Fibroblast of pulmonary artery (primary cell): ENCODE measurements around the gene ADRB2.
A peak's percentile ranks its signal among the peaks of the same experiment; 100 is the strongest.
"Not testable (repeated sequence)": the region's sequence is repeated elsewhere in the genome, so short reads cannot be mapped to it uniquely, and the experiment has no call there.

Experiments used
- DNase-seq: peaks from one replicate; pipeline ENCODE4 v3.0.0-alpha.2; 2010; ENCODE audit warnings: low read depth
- H3K4me3 ChIP-seq: replicated peaks from 2 replicates; pipeline ENCODE4 v1.5.1; 2011; ENCODE audit warnings: low read depth, mild to moderate bottlenecking, control low read depth, low read length, moderate library complexity
- TF ChIP-seq, protein P1 (sequence below): IDR thresholded peaks from 2 replicates; pipeline ENCODE4 v1.5.1; 2011; ENCODE audit warnings: mild to moderate bottlenecking, control low read depth, low read length, inconsistent platforms; ENCODE audit errors: missing control alignments

Gene ADRB2

DNA sequence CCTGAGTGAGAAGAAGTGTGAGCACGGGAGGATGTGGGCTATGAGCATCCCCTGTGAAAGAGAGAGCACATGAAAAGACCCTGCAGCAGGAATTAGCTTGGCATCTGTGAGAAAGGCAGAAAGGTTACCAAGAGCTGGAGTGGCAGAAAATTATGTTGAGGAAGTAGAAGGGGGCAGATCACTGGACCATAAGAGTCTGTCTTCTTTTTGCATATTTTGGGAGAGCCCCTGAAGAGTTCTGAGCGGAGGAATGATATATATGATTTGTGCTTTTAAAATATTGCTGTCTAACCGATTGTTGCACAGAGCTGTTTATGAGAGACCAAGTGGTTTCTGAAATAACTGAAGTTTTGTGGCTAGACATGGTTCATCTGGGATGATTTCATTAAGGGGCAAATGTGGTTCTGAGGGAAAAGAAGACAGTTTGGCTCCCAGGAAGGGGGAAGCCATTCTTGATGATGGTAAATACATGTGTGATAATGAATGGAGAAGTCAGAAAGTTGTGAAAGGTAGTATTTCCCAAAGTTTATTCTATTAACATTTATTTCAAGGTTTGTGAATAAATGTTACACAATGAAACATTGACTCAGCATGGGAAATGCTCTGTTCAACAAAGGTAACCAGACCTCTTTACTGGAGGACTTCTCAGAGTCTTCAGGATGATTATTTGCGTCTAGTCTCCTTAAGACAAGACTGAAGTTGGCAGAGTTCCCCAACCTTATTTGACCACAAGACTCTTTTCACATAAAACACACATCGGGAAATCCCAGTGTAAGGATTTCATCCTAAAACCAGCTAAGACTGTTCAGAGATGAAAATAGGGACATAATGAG, 31.5 kb upstream of the ADRB2 start:
- TF ChIP-seq, protein P1, sequence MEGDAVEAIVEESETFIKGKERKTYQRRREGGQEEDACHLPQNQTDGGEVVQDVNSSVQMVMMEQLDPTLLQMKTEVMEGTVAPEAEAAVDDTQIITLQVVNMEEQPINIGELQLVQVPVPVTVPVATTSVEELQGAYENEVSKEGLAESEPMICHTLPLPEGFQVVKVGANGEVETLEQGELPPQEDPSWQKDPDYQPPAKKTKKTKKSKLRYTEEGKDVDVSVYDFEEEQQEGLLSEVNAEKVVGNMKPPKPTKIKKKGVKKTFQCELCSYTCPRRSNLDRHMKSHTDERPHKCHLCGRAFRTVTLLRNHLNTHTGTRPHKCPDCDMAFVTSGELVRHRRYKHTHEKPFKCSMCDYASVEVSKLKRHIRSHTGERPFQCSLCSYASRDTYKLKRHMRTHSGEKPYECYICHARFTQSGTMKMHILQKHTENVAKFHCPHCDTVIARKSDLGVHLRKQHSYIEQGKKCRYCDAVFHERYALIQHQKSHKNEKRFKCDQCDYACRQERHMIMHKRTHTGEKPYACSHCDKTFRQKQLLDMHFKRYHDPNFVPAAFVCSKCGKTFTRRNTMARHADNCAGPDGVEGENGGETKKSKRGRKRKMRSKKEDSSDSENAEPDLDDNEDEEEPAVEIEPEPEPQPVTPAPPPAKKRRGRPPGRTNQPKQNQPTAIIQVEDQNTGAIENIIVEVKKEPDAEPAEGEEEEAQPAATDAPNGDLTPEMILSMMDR = no peak
- H3K4me3 ChIP-seq = no peak overlapping the region
- DNase-seq = peak; percentile 62

DNA sequence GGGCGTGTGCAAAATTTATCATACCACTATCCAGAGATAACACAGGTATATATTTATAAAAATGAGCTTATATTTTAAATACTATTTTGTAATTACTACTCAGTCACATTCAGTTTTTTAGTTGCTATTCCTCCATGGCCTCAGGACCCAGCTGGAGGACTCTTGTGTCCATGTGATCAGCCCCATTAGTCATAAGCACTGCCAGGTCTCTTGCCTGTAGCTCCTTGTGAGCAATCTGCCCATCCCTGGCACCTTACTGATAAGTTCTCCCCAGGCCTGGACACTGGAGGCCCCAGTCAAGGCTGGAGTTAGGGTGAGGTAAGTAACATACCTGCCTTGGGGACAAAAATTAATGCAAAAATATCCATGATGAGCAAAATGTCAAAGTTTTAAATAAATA, 29.5 kb upstream of the ADRB2 start:
- no peak for DNase-seq
- TF ChIP-seq, protein P1 = no peak
- no peak overlapping the region for H3K4me3 ChIP-seq

DNA sequence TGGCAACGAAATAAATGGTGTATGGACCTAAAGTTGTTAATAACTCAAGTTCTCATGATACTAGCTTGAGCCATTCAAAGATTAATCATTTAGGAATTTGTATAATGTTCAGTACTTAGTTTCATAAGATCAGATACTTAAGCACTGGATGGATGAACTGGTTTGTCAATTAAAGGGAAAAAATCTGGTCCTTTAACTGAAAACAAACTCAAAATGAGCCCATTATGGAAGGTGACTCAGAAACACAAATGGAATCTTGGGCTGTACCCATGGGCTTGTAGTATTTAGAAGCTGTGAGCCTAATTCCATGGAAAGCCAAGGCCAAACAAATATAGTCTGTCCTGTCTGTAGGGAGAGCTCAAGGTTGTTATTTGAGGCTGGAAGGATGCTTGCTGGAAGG, 27.6 kb upstream of the ADRB2 start:
- DNase-seq = no peak
- no peak overlapping the region for H3K4me3 ChIP-seq
- TF ChIP-seq, protein P1 = no peak

DNA sequence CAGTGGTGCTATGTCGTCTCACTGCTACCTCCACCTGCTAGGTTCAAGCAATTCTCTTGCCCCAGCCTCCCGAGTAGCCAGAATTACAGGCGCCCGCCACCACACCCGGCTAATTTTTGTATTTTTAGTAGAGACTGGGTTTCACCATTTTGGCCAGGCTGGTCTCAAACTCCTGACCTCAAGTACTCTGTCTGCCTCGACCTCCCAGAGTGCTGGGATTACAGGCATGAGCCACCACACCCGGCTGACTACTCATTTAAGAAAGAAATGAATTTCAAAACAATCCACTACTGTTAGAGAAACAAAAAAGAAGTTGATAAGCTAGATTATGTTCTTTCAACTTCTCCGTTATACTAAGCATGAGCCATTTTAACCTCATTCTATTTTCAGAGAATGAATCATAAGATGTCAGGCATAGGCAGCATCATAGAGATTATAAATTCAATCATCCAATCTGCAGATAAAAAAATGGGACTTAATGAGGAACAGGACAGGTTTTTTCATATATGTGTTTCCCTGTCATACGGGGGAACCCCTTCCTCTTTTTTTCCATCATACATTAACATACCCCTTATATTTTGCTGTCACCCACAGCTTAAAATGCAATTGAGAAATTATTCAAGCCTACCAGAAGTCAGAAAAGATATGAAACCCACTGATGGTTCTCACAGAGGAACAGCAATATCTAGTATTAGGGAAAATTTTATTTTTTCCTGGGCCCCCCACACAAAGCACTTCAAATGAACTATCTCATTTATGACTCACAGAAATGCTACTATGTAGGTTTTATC, 26.5 kb upstream of the ADRB2 start:
- no peak for DNase-seq

DNA sequence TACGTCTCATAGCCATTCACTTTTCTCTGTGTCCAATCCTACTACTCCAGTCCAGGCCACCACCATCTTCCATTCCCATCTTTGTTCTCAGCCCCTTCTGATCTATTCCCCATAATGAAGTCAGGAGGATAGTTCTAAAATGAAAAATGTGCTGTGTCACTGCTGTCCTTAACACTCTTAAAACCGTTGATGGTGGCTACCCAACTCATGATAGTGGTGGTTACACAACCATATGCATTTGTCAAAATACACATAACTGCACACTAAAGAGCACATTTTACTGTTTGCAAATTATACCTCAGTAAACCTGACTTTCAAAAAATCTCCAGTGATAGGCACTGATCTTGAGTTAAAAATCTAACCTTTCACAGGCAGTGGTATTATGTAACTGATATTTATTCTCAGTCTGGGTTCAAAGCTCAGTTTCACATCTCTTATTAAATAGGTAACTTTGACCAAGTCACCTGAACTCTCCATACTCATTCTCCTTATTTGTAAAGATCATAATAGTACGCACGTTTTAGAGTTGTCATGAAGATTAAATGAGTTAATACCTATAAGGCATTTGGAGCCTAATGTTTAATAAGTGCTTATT, 24.6 kb upstream of the ADRB2 start:
- no peak for DNase-seq
- H3K4me3 ChIP-seq = no peak overlapping the region

More for the DNA sequence above, 26.5 kb upstream of the ADRB2 start:
- TF ChIP-seq, protein P1 = no peak
- no peak overlapping the region for H3K4me3 ChIP-seq

DNA sequence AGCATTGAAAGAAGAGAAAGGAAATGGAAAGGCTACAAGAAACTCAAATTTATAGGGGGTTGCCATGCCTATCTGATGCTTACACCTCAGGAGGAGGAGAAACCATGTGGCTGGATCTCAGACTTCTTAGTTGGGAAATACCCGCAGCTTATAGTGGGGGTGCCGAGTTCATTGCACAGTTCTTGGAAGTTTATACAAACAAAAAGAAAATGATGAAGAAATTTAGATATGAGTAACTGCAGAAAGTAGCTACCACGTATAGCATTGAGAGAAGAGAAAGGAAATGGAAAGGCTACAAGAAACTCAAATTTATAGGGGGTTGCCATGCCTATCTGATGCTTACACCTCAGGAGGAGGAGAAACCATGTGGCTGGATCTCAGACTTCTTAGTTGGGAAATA, 23.0 kb upstream of the ADRB2 start:
- not testable (repeated sequence) for H3K4me3 ChIP-seq, DNase-seq

More for the DNA sequence above, 24.6 kb upstream of the ADRB2 start:
- TF ChIP-seq, protein P1 = no peak

DNA sequence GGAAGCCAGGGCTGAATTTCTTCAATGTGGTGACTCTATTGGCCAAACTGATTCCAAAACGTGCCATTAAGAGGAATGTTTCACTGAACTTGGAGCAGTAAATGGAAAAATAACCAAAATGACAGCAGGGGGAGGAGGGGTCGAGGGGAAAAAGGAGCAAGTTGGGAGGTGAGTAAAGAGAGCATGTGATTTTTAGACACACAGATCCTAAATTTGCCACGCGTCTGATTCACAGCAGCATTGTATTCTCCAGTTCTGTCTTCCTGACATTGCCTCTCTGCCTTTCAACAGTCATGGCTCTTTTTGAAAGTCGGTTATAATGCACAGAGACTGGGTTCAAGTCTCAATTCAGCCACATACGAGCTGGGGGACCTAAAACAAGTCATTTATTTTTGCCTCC, 22.0 kb upstream of the ADRB2 start:
- no peak for DNase-seq
- H3K4me3 ChIP-seq = no peak overlapping the region
- TF ChIP-seq, protein P1 = no peak
